Fibroblast of skin of right biceps (primary cell): Measurements from ENCODE around the gene DCUN1D5.

Source experiments
- DNase-seq: peaks from one replicate; pipeline ENCODE4 v3.0.0-alpha.2; 2013

The DCUN1D5 gene

GRCh38 chr11:103053997-103054396, 38.0 kb downstream of the DCUN1D5 start:
- DNase-seq, result no peak

GRCh38 chr11:103051981-103052380, 40.0 kb downstream of the DCUN1D5 start:
- DNase-seq, result peak; percentile 92

- peak; percentile 60 for DNase-seq
Observed at GRCh38 chr11:103051151-103051801, 40.7 kb downstream of the DCUN1D5 start.

- DNase-seq, result no peak
Observed at GRCh38 chr11:103050351-103050750, 41.6 kb downstream of the DCUN1D5 start.

- DNase-seq, result peak; percentile 18
Observed at GRCh38 chr11:103047837-103048236, 44.1 kb downstream of the DCUN1D5 start.

- no peak for DNase-seq
Observed at GRCh38 chr11:103043826-103044678, 47.9 kb downstream of the DCUN1D5 start.

- DNase-seq, result no peak
Observed at GRCh38 chr11:103042161-103042560, 49.8 kb downstream of the DCUN1D5 start.

- DNase-seq, result peak; percentile 92
Observed at GRCh38 chr11:103035791-103036434, 56.0 kb downstream of the DCUN1D5 start.

GRCh38 chr11:103035216-103035615, 56.7 kb downstream of the DCUN1D5 start:
- DNase-seq, result no peak

- peak; percentile 93 for DNase-seq
Observed at GRCh38 chr11:103031834-103032233, 60.1 kb downstream of the DCUN1D5 start.

- DNase-seq, result no peak
Observed at GRCh38 chr11:103029401-103029800, 62.6 kb downstream of the DCUN1D5 start.

GRCh38 chr11:103028304-103029020, 63.5 kb downstream of the DCUN1D5 start:
- DNase-seq, result peak; percentile 78

GRCh38 chr11:103024086-103024485, 67.9 kb downstream of the DCUN1D5 start:
- DNase-seq, result peak; percentile 75

- DNase-seq, result no peak
Observed at GRCh38 chr11:103016031-103016430, 75.9 kb downstream of the DCUN1D5 start.

GRCh38 chr11:103013421-103013820, 78.5 kb downstream of the DCUN1D5 start:
- DNase-seq, result peak; percentile 23
